ENCODE data around the gene ANKH. TPM values are rescaled to one million over a fixed set of nuclear protein-coding genes. Genes with fewer than 3 reads are reported as not detected.

The ANKH gene
- total RNA-seq, 1 donor from 2014 or later: 45.0 TPM

Other genes with a start within 250 kb of the ANKH start
- gene OTULIN, start 207.1 kb downstream of the ANKH start, total RNA-seq: 59.4 and 62.1 TPM in 2 replicates